ENCODE data around the gene SURF2.
"Not testable (repeated sequence)": the region's sequence is repeated elsewhere in the genome, so short reads cannot be mapped to it uniquely, and the experiment has no call there.

SURF2 gene

DNA sequence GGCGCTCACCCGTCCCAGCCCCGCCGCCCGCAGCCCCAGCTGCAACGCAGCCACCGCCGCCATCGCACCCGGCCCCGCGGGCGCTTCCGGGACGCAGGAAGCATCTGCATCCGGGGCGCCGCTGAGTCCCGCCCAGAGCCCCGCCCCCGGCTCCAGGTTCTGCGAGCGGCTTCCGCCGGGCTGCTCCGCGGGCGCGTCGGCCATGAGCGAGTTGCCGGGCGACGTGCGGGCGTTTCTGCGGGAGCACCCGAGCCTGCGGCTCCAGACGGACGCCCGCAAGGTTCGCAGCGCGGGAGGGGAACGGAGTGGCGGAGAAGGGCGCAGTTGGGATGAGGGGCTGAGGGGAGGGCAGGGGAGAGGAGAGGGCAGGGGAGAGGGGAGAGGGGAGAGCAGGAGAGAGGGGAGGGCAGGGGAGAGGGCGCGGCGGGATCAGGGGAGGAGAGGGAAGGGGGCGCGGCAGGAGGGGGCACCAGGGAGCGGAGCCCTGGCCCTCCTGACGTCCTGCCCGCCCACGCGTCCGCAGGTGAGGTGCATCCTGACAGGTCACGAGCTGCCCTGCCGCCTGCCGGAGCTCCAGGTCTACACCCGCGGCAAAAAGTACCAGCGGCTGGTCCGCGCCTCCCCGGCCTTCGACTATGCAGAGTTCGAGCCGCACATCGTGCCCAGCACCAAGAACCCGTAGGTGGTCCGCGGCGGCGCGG lies at the start of gene SURF2, which contains the start of gene SURF1:
SURF2 (plus strand) TSS at position 160 of the 701 bp plus-strand sequence; CDS start at position 203, 43 bp downstream.
SURF1 (minus strand) TSS at position 97 of the 701 bp plus-strand sequence; CDS start at position 63, 34 bp downstream.
- no peak for FAIRE-seq

- FAIRE-seq: no peak
Measured at GRCh38 chr9:133307301-133307700, 49.0 kb upstream of the SURF2 start.

GRCh38 chr9:133309608-133310007 lies 46.7 kb upstream of the SURF2 start:
- FAIRE-seq: no peak

- no peak for FAIRE-seq
Measured at GRCh38 chr9:133315997-133316396, 40.4 kb upstream of the SURF2 start.

DNA sequence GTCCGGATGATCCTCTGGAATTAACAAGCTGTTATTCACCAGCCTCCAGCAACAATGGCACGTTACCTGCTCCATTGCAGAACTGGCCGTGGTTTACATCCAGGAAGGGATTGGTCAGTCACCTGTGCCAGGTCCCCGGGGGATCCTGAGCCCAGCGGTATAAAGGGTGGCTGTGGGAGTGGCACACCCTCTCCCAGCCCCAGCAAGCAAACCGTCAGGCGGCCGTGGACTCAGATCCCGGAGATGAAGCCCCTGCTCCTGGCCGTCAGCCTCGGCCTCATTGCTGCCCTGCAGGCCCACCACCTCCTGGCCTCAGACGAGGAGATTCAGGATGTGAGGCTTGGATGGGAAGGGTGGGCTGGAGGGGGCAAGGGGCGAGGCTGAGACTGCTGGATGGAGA lies 38.8 kb upstream of the SURF2 start:
- FAIRE-seq: not testable (repeated sequence)

DNA sequence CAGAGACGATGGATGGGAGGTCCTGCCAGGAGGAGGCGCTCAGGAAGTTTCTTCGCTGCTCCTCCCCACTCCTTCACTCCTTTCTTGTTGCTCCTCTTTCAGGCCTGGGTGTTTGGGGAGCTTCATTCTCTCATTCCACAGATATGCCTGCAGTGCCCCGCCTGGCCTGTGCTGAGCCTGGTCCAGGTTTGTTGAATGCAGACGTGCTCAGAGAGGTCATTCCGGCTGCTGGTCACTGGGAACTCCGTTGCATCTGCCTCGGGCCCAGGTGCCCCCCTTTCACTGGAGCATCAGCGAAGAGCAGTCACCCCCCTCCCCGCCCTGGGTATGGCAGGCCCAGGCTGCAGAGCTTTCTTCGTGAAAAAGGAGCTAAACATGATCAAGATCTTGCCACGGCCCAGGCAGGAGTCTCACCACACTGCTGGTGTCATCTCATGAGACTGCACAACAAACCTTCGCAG lies 35.9 kb upstream of the SURF2 start:
- FAIRE-seq: no peak

DNA sequence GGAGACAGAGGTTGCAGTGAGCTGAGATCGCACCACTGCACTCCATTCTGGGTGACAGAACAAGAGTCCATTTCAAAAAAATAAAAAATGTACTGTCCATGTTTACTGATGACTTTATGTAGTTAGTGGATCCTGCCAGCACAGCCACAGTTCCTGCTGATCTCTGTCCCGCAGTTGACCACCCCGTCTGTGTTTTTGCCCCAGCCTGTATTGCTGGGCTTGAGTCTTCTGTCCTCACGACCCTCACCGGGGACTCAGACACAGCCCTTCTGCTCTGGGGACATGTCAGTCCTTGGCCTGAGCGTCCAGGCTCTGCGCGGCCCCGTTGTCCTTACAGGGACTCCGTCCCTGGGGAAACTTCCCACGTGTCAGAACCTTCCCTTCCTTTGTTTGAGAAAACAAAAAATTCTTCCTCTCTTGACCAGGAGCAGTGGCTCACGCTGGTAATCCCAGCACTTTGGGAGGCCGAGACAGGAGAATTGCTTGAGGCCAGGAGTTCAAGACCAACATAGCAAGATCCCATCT lies 34.9 kb upstream of the SURF2 start:
- no peak for FAIRE-seq

DNA sequence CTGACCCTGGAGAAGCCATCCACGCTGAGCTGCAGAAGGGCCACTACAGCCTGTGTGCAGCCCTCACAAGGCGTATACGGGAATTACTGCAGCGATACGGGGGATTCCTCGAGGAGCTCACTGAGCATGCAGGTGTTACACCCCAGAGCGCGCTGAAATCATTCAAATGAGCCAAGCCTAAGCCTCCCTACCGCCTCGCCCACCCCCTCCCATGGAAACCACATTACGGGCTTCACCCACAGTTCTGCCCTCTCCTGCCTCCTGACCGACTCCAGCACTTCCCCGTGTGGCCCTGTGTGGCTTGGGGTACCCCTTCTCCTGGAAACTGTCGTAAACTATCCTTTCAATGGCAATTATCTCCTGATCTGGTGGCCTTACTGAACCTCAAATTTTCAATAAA lies 33.6 kb upstream of the SURF2 start:
- no peak for FAIRE-seq

DNA sequence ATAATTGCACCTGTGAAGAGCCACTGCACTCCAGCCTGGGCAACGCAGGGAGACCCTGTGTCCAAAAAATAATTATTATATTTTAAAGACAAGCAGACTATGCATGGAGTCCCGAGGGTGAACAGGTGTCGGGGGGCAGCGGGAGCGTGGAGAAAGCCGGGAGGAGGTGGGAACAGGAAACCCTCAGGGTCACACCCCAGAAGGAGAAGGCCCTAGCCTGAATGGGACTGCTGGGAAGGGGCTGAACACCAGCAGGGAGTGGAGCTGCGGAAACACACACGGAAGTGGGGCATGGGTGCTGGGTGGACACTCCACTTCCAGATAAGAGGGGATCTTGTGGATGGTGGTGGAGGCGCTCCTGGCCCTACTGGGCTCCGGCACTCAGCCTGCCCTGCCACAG lies 33.1 kb upstream of the SURF2 start:
- FAIRE-seq: no peak

- FAIRE-seq: no peak
Measured at GRCh38 chr9:133323991-133324703, 32.2 kb upstream of the SURF2 start.

- FAIRE-seq: not testable (repeated sequence)
Measured at GRCh38 chr9:133327021-133327420, 29.3 kb upstream of the SURF2 start.

DNA sequence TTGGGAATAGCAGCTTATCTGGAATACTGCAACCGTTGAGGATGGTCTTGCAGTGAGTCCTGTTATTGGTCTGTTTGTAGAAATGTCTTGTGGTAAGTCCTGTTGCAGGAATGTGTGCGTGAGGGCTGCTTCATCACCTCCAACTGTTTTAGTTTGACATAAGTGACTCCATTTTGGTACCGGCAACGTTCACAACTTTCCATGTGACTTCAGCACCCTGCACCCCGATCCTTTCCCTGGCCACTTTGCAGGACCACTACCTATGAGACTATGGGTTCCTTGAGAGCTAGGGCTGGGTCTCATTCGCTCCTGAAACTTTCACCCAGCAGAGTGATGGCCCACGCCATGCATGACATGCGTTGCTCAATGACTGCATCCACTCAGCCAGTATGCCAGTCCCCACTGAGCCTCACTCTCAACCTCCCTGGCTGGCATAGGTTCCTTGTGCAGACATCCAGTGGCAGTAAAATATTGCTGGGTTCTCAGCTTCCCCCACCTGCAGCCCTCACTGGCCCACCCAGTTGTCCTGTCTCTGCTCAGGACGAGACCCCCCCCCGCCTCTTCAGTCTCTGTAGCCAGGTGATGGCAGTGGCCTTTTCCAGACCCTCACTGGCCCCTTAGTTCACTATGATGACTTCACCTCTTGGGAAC lies 28.4 kb upstream of the SURF2 start:
- no peak for FAIRE-seq

GRCh38 chr9:133329306-133330156 lies 26.8 kb upstream of the SURF2 start:
- not testable (repeated sequence) for FAIRE-seq

DNA sequence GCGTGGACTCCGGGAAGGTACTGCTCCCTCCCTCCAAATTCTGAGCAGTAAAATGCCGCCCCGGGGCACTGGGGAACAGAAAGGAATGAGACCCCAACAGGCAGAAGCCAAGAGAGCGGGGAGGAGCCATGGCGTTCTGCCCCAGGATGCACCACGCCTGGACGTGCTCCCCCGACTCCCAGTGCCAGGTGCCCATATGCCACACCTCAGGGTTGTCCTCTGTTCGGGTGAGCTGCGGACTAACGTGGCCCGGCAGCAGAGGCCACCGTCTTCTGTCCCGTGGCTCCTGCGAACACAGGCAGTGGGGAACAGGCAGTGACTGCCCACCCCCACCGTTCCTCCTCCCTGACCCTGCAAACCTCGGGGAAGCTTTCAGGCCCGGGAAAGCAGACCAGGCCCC lies 25.1 kb upstream of the SURF2 start:
- FAIRE-seq: no peak

GRCh38 chr9:133331641-133332380 lies 24.5 kb upstream of the SURF2 start:
- no peak for FAIRE-seq

DNA sequence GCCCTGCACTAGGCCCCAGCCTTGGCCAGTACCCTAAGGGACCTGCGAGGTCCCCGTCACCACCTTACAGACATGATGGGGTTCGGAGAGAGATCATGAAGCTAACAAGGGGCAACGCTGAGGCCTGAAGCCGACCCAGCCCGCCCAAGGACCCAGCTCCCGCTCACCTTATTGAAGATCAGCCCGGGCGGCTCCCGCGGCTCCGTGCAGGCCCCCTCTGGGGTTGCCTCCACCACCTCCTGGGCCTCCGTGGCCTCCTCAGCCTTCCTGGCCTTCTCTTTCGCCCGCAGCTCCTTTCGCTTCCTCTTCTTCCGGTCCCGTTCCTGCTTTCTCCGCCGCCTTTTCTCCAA lies 24.0 kb upstream of the SURF2 start:
- no peak for FAIRE-seq

DNA sequence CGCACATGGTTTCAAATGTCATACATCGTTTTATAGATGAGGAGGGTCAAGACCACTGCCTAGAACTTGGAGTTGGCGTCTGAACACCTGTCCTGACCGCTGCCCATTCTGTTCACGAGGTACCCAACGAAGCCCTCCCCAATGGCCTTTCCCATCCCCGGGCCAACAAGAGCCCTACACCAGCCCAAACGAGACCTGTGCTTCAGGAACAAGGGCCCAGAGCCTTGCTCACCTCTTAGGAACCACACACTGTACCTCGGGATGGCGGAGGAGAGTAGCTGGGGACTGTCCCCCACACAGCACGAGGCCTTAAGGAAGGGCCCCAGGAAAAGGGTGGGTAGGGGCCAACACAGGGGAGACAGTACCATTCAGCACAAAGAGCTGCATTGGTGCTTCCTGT lies 23.3 kb upstream of the SURF2 start:
- no peak for FAIRE-seq

DNA sequence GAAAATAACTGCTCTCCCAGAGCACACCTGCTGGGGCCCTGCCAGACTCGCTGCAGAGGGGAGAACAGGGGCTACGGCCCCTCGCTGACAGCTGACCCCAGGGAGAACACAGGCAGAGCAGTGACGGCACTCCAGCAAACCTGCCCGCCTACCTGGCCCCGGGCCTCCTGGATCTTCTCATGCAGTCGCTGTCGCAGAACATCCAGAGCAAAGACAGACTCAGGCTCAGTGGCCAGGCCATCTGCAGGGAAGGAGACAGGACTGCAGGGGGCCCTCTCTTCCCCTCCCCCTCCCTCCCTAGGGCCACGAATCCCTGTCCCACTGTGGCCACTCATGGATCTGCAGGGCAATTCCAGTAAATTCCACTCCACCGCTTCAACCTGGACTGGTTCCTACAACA lies 22.8 kb upstream of the SURF2 start:
- FAIRE-seq: no peak

- no peak for FAIRE-seq
Measured at GRCh38 chr9:133334161-133334560, 22.2 kb upstream of the SURF2 start.

DNA sequence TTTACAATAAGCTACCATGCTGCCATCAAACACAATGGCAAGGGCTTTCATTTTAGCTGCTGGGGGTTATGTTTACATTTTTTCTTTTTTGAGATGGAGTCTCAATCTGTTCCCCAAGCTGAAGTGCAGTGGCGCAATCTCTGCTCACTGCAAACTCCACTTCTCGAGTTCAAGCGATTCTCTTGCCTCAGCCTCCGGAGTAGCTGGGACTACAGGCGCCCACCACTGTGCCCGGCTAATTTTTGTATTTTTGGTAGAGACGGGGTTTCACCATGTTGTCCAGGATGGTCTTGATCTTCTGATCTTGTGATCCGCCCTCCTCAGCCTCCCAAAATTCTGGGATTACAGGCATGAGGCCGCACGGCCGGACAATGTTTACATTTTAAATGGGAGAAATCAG lies 21.5 kb upstream of the SURF2 start:
- not testable (repeated sequence) for FAIRE-seq

DNA sequence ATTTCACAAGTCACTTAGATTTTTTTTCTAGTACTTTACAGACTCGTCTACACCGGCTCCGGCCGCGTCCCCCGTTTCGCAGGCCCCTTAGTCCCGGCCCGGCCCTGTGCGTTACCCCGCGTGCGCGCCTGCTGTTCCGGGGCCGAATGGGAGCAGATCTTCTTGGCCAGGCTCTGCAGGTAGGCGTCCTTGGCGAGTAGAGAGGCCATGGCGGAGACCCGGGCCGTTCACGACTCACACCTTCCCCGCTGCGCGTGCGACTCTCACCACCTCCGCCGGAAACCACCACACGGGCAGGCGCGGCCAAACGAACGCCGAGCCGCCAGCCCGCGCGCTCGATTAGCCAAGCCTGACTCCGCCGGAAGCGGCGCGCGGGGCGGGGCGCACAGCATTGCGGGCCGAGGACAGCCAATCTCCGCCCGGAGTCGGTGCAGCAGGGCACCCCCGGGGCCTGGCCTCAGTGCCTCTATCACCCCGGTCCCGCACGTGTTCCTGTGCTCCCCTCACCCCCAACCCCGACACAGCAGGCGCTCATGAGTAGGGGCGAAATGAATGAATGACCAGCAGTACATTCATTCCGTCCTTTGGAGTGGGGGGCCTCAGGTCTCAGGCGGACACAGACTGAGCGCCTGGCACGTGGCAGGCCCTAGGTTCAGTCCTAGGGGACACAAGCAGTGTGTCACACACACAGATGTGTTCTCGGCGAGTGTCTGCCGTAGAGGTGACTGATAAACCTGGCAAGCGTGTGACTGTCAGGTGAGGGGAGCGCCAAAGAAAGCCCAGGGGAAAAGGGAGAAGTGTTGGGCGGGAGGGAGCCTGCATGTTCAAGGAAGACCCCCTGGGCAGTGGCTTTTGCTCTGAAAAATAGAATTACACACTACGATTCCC lies 20.2 kb upstream of the SURF2 start, which contains the start of gene SURF6:
SURF6 (minus strand) TSS at position 265 of the 888 bp plus-strand sequence; CDS start at position 209, 56 bp downstream.
- no peak for FAIRE-seq
